Lower lobe of right lung (tissue), 2 donors: ENCODE measurements around the gene TMEM132A. TPM values are rescaled to one million over a fixed set of nuclear protein-coding genes. Genes with fewer than 3 reads are reported as not detected.

Experiments used
- ATAC-seq, 2 donors: fragments of 200-7000 bp; cut with Tn5 transposase; one replicate each; pipeline ENCODE4 v1.9.1; 2020 to 2022; ENCODE audit warnings: mild to moderate bottlenecking in 2 of 2, moderate library complexity in 2 of 2
- DNase-seq: peaks from one replicate; pipeline ENCODE4 v3.0.0-alpha.2; 2020
- H3K27ac ChIP-seq: fragments of 200-600 bp; one replicate; pipeline ENCODE4 v1.8.0; 2022
- H3K27me3 ChIP-seq: fragments of 200-600 bp; one replicate; pipeline ENCODE4 v1.8.0; 2022; ENCODE audit warnings: low read depth
- H3K36me3 ChIP-seq: fragments of 200-600 bp; one replicate; pipeline ENCODE4 v1.8.0; 2022; ENCODE audit warnings: mild to moderate bottlenecking
- H3K4me1 ChIP-seq: fragments of 200-600 bp; one replicate; pipeline ENCODE4 v1.8.0; 2022
- H3K4me3 ChIP-seq: fragments of 200-600 bp; one replicate; pipeline ENCODE4 v1.8.0; 2022; ENCODE audit warnings: mild to moderate bottlenecking
- H3K9me3 ChIP-seq: fragments of 200-600 bp; one replicate; pipeline ENCODE4 v1.8.0; 2022
- intact Hi-C: fragments of 100-400 bp; cut with DNase I; formaldehyde crosslinking; loops from one replicate; pipeline ENCODE4 v1.11.0; 2022
- total RNA-seq: library from RNA; stranded (reverse); fragmentation: NEBNext Ultra II Directional; extraction: Animal tissue kit (Norgen Biotek cat#: 25700); gene quantifications from one replicate; pipeline ENCODE4 v1.2.1, GENCODE V29; 2021
- TF ChIP-seq, protein P1 (sequence below): fragments of 200-600 bp; IDR thresholded peaks from one replicate; pipeline ENCODE4 v1.8.0; 2022; ENCODE audit warnings: antibody characterized with exemption, mild to moderate bottlenecking
- donor health status: DM: no; HTN: yes; CAD: no; lungs with severe emphysema.

Gene TMEM132A
- total RNA-seq, 1 donor from 2014 or later, result 13.9 TPM

DNA sequence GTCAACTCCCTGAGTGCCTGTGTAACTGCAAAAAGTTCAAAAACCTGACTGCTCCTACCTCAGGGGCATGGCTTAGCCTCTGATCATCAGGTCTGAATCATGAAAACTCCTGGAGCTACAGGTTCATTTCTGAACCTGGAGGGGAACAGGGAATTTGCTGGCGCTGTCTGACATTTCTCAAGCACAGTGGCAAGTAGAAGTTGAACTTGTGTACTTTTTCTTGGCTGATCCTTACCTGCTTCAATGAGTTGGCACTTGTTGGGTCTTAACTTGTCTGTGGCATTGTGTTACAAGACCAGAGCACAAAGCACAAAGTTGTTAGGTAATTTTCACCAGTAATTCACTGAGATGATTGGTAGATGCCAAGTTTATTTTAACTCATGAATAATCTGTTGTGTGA, 7.0 kb upstream of the TMEM132A start:
- no peaks in the 10 kb centered on the region for H3K9me3 ChIP-seq
- intact Hi-C loops, result no loop called here
- ATAC-seq (no peak), DNase-seq (no peak)
- TF ChIP-seq, protein P1, sequence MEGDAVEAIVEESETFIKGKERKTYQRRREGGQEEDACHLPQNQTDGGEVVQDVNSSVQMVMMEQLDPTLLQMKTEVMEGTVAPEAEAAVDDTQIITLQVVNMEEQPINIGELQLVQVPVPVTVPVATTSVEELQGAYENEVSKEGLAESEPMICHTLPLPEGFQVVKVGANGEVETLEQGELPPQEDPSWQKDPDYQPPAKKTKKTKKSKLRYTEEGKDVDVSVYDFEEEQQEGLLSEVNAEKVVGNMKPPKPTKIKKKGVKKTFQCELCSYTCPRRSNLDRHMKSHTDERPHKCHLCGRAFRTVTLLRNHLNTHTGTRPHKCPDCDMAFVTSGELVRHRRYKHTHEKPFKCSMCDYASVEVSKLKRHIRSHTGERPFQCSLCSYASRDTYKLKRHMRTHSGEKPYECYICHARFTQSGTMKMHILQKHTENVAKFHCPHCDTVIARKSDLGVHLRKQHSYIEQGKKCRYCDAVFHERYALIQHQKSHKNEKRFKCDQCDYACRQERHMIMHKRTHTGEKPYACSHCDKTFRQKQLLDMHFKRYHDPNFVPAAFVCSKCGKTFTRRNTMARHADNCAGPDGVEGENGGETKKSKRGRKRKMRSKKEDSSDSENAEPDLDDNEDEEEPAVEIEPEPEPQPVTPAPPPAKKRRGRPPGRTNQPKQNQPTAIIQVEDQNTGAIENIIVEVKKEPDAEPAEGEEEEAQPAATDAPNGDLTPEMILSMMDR, result no peak
- H3K4me1 ChIP-seq, result peaks cover 58% of the 10 kb centered on the region
- H3K36me3 ChIP-seq, result peaks cover 27% of the 10 kb centered on the region
- H3K27me3 ChIP-seq, result no peaks in the 10 kb centered on the region
- no peak overlapping the region for H3K27ac ChIP-seq
- no peak overlapping the region for H3K4me3 ChIP-seq

DNA sequence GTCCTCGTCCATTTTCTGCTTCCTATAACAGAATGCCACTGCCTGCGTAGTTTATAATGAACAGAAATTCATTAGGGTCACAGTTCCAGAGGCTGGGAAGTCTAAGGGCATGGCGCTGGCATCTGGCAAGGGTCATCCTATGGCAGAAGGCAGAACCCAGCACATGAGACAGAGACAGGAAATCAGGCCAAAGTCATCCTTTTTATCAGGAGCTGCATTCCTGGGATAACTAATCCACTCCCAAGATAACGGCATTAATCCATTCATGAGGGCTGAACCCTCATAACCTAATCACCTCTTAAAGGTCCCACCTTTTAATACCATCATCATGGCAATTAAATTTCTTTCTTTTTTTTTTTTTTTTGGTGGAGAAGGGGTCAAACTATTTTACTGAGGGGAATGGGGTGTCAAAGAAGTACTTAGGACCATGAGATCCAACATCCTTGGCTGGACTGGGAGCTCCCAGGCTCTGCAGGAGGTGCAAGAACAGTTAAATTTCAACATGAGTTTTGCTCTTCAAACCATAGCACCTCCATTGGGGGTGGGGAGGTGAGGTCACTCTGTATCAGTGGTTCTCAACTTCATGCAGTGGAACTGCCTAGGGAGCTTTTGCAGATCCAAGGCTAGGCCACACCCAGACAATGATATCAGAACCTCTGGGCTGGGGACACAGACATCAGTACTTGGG, 5.9 kb upstream of the TMEM132A start:
- TF ChIP-seq, protein P1, result no peak
- Histone ChIP-seq H3K4me1 (peaks cover 46% of the 10 kb centered on the region), H3K4me3 (no peak overlapping the region), H3K36me3 (peaks cover 36% of the 10 kb centered on the region), H3K27me3 (no peaks in the 10 kb centered on the region), H3K9me3 (no peaks in the 10 kb centered on the region), H3K27ac (no peak overlapping the region)
- intact Hi-C loops, result no loop called here
- DNase-seq (no peak), ATAC-seq (no peak)

DNA sequence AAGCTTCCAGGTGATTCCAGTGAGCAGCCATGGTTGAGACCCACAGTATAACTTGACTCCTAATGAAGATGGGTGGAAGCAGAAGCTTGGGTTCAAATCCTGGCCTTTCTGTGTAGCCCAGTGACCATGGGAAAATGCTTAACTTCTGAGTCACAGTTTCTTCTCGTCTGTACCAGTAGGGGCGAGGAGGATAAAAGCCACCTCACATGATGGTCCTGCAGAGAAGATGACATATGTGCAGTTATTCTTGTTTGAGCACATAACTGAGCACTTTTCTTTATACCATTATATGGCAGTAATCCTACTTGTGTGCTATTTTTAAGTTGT, 5.4 kb upstream of the TMEM132A start:
- no peak for DNase-seq
- ATAC-seq, result no peak
- intact Hi-C loops, result no loop called here
- Histone ChIP-seq H3K36me3 (peaks cover 36% of the 10 kb centered on the region), H3K27ac (no peak overlapping the region), H3K4me3 (no peak overlapping the region), H3K4me1 (peaks cover 49% of the 10 kb centered on the region), H3K27me3 (peaks cover 5% of the 10 kb centered on the region), H3K9me3 (no peaks in the 10 kb centered on the region)
- TF ChIP-seq, protein P1, result no peak

DNA sequence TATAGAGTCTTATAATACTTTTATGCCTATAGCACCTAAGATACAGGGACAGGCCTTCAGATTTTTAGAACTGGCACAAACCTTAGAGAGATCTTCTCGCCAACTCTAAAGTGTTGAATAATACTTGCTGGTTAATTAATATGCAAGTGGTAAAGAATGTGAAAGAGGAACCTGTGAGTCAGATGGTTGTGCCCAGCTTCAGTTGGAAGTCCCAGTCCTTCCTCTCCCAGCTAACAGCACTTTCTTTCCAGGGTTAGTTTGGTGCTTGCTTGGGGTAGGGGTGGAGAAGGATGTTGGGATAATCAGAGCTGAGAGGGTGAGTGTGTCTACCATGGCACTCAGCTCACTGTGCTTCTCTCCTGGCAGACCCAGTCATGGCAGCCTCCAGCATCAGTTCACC, 4.9 kb upstream of the TMEM132A start:
- H3K4me1 ChIP-seq, result peaks cover 53% of the 10 kb centered on the region
- peaks cover 36% of the 10 kb centered on the region for H3K36me3 ChIP-seq
- TF ChIP-seq, protein P1, result no peak
- no peak for ATAC-seq
- intact Hi-C loops, result no loop called here
- no peaks in the 10 kb centered on the region for H3K9me3 ChIP-seq
- H3K27ac ChIP-seq, result no peak overlapping the region
- H3K27me3 ChIP-seq, result peaks cover 8% of the 10 kb centered on the region
- DNase-seq, result no peak
- H3K4me3 ChIP-seq, result no peak overlapping the region

DNA sequence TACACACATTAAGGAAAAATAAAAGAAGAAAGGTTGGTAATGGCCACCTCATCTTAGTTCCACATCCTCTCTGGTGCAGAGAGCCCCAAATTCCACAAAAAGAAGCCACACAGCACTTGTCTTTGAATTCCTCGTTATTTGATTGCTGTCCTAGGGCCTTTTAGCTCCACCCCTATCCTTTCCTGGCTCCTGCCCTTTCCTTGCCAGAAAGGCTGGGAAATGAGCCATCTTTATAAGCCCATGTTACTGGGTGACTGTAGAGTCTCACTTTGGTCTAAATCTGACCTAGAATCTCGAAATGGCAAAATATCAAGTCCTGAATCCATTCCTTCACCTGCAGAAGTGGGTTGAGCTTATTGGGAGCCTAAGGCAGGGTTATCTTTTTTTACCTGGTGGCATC, 4.3 kb upstream of the TMEM132A start:
- Histone ChIP-seq H3K9me3 (no peaks in the 10 kb centered on the region), H3K27ac (no peak overlapping the region), H3K27me3 (peaks cover 13% of the 10 kb centered on the region), H3K4me3 (no peak overlapping the region), H3K36me3 (peaks cover 36% of the 10 kb centered on the region), H3K4me1 (peaks cover 54% of the 10 kb centered on the region)
- TF ChIP-seq, protein P1, result no peak
- ATAC-seq (no peak), DNase-seq (no peak)
- intact Hi-C loops, result no loop called here

DNA sequence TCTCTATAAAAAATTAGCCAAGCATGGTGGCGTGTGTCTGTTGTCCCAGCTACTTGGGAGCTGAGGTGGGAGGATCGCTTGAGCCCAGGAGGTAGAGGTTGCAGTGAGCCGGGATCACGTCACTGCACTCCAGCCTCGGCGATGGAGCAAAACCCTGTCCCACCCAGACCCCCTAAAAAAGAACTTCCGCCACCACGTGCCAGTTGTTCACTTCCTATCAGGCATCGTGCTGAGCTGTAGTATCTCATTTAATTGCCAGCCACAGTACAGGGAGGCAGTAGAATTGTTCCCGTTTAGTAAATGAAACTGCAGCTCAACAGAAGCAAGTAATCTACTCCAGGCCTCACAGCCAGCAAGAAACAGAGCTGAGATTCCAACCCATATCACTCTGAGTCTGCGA, 3.0 kb upstream of the TMEM132A start:
- TF ChIP-seq, protein P1, result no peak

More for the DNA sequence above, 3.0 kb upstream of the TMEM132A start:
- no peaks in the 10 kb centered on the region for H3K9me3 ChIP-seq
- peaks cover 36% of the 10 kb centered on the region for H3K36me3 ChIP-seq
- H3K4me3 ChIP-seq, result no peak overlapping the region
- intact Hi-C loops, result no loop called here
- no peak for DNase-seq
- no peak overlapping the region for H3K27ac ChIP-seq
- no peak for ATAC-seq
- H3K4me1 ChIP-seq, result peaks cover 48% of the 10 kb centered on the region
- peaks cover 20% of the 10 kb centered on the region for H3K27me3 ChIP-seq
